ENCODE data around the gene ANKRD9.
"Not testable (repeated sequence)": the region's sequence is repeated elsewhere in the genome, so short reads cannot be mapped to it uniquely, and the experiment has no call there.

The ANKRD9 gene

DNA sequence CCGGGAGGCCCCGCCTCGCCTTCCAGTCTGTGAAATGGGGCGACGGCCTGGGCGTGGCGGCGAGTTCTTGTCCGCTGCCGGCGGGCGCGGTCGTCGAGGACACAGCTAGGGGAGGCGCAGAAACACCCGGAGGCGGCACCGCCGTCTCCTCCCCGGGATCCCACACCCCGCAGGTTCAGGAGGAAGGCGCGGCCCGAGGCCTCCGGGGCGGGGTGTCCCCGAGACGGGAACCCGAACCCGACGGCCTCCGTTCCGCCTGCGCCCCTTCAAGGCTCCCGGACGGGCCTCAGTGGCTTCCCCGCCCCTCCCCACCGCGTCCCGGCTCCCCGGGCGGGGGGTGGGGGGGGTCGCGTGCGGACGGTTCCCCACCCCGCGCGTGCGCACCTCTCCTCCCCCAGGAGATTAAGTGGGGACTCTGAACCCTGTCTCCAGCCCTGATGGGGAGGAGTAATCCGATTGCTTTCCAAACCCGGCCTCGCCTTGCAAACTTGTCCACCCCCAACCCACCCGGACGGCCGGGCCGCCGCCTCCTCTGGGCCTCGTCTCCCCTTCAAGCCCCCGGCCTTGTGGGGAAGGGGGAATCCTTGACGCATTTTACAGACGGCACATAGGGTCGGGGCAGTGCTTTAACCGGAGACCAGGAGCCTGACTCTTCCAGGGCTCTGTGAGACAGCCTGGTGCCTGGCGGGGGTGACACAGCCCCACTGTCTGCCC lies 35.3 kb upstream of the ANKRD9 start:
- H3K36me3 ChIP-seq (ENCODE audit: insufficient read depth, low read length) = no peaks in the 10 kb centered on the region
- no peaks in the 10 kb centered on the region for H3K9me3 ChIP-seq (ENCODE audit: insufficient read depth, low read depth, low read length)
- 0 out of 2 replicates have a peak overlapping the region, but pooled peaks have one; percentile 4 for H3K9ac ChIP-seq (ENCODE audit: low read depth, low read length)
- peaks cover 22% of the 10 kb centered on the region for H3K27me3 ChIP-seq (ENCODE audit: insufficient read depth, low read length)
- WGBS = 7% methylated on average over 48 of the region's 66 CpGs
- peaks cover 10% of the 10 kb centered on the region for H3K4me1 ChIP-seq (ENCODE audit: insufficient read depth, low read length)
- peak overlapping the region; percentile 29 for H3K4me3 ChIP-seq (ENCODE audit: low read length)
- H3K27ac ChIP-seq (ENCODE audit: low read depth, low read length) = peak overlapping the region; percentile 87; the same call in 1 of the 2 replicates

DNA sequence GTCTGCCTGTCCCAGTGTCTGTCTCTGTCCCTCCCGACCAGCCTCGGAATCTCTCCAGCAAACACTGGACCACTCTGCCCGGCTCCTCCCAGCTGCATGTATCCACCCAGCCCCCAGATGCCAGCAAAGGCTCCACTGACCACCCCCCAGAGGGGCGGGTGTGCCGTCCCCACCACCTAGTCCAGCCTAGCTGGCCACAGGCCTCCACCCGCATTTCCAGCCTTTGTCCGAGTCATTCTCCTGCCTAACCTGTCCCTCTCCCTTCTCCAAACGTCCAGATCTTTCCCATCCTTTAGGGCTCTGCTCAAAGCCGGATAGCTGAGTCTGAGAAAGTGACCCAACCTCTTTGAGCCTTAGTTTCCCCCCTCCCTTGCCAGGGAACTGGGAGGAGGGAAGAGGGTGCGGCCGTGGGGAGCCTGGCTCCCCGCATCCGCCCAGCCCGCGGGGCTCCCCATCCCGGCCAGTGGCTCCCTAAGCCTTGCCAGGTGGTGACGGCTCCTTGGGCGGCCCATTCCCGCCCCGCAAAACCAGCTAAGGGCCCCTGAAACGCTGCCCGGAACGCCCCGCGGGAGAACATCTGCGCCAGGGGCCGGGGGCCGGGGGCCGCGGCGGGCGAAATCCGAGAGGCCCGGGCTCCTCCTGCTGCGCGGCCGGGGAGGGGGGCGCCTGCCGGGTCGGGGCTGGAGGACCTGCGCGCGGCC lies 34.6 kb upstream of the ANKRD9 start:
- H3K4me1 ChIP-seq (ENCODE audit: insufficient read depth, low read length) = peaks cover 11% of the 10 kb centered on the region
- no peak overlapping the region for H3K27ac ChIP-seq (ENCODE audit: low read depth, low read length)
- H3K9ac ChIP-seq (ENCODE audit: low read depth, low read length) = no peak overlapping the region; the same call in 1 of the 2 replicates
- H3K36me3 ChIP-seq (ENCODE audit: insufficient read depth, low read length) = no peaks in the 10 kb centered on the region
- 11% methylated on average over 43 of the region's 43 CpGs for WGBS
- no peaks in the 10 kb centered on the region for H3K9me3 ChIP-seq (ENCODE audit: insufficient read depth, low read depth, low read length)
- H3K27me3 ChIP-seq (ENCODE audit: insufficient read depth, low read length) = peaks cover 22% of the 10 kb centered on the region
- H3K4me3 ChIP-seq (ENCODE audit: low read length) = peak overlapping the region; percentile 29

DNA sequence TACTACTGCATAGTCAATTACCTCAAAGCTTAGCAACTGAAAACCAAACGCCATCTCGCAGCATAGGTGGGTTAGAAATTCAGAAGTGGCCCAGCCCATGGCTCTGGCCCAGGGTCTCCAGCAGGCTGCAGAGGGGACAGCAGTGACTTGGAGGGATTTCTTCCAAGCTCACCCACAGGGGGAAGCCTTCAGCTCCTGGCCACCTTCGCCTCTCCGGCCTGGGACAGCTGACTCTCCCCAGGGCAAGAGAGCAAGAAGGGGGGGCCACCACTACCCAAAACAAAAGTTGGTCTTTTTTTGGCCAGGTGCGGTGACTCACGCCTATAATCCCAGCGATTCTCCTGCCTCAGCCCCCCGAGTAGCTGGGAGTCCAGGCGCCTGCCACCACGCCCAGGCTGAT lies 32.2 kb upstream of the ANKRD9 start:
- WGBS = 79% methylated on average over 10 of the region's 10 CpGs

DNA sequence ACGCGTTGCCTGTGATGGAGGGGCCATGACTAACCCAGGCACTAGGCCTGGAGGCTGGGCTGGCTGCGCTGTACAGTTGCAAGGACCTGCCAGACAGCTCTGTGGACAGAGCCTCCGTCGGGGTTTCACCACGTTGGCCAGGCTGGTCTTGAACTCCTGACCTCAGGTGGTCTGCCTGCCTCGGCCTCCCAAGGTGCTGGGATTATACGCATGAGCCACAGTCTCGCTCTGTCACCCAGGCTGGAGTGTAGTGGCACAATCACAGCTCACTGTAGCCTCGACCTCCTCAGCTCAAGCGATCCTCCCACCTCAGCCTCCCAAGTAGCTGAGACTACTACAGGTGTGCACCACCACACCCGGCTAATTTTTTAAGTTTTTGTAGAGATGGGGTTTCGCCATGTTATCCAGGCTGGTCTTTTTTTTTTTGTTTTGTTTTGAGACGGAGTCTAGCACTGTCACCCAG lies 31.5 kb upstream of the ANKRD9 start:
- WGBS = 96% methylated on average over 13 of the region's 14 CpGs
- H3K9me3 ChIP-seq (ENCODE audit: insufficient read depth, low read depth, low read length); H3K4me3 ChIP-seq (ENCODE audit: low read length); H3K36me3 ChIP-seq (ENCODE audit: insufficient read depth, low read length); H3K27ac ChIP-seq (ENCODE audit: low read depth, low read length); H3K9ac ChIP-seq (ENCODE audit: low read depth, low read length): not testable (repeated sequence)
- Histone ChIP-seq H3K27me3 (ENCODE audit: insufficient read depth, low read length) (peaks cover 22% of the 10 kb centered on the region), H3K4me1 (ENCODE audit: insufficient read depth, low read length) (peaks cover 11% of the 10 kb centered on the region)

More for the DNA sequence above, 32.2 kb upstream of the ANKRD9 start:
- no peak overlapping the region for H3K4me3 ChIP-seq (ENCODE audit: low read length)
- no peak overlapping the region for H3K27ac ChIP-seq (ENCODE audit: low read depth, low read length)
- H3K36me3 ChIP-seq (ENCODE audit: insufficient read depth, low read length) = no peaks in the 10 kb centered on the region
- H3K9ac ChIP-seq (ENCODE audit: low read depth, low read length) = no peak overlapping the region
- H3K4me1 ChIP-seq (ENCODE audit: insufficient read depth, low read length) = peaks cover 11% of the 10 kb centered on the region
- no peaks in the 10 kb centered on the region for H3K9me3 ChIP-seq (ENCODE audit: insufficient read depth, low read depth, low read length)
- H3K27me3 ChIP-seq (ENCODE audit: insufficient read depth, low read length) = peaks cover 22% of the 10 kb centered on the region

DNA sequence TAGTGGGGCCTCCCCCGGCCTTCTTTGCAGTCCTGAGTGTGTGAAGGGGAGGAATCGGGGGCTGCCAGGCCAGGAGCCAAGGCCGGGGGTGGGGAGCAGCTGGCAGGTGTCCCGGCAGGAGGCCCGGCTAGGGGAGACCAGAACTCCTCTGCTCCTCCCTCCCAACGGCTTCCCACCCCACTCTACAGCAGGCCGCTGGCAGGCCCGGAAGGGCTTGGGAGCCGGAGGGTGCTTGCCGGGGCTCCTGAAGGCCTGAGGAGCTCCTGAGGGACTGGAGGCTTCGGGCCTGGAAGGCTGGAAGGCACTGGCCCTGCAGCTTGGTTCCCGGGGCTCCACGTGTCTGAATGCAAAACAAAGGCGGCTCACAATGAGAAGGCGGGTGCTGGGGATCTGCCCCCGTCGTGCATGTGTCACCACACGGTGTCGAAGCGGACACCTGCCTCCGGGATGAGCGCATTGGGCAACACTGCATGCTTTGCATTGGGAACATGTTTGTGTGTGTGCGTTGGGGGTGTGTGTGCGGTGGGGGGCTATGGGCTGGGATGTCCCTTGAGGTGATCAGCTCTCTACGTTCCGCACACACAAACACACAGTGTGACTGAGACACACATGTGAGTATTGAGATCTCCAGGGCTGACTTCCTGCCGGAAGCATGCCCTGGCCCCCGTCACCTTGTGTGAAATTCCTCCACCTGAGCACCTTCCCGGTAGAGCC lies 30.9 kb upstream of the ANKRD9 start:
- Histone ChIP-seq H3K27me3 (ENCODE audit: insufficient read depth, low read length) (peaks cover 16% of the 10 kb centered on the region), H3K4me3 (ENCODE audit: low read length) (no peak overlapping the region), H3K27ac (ENCODE audit: low read depth, low read length) (no peak overlapping the region; the same call in 1 of the 2 replicates), H3K9me3 (ENCODE audit: insufficient read depth, low read depth, low read length) (no peaks in the 10 kb centered on the region), H3K4me1 (ENCODE audit: insufficient read depth, low read length) (peaks cover 11% of the 10 kb centered on the region), H3K36me3 (ENCODE audit: insufficient read depth, low read length) (no peaks in the 10 kb centered on the region), H3K9ac (ENCODE audit: low read depth, low read length) (no peak overlapping the region)
- whole genome bisulfite sequencing = 73% methylated on average over 29 of the region's 29 CpGs

DNA sequence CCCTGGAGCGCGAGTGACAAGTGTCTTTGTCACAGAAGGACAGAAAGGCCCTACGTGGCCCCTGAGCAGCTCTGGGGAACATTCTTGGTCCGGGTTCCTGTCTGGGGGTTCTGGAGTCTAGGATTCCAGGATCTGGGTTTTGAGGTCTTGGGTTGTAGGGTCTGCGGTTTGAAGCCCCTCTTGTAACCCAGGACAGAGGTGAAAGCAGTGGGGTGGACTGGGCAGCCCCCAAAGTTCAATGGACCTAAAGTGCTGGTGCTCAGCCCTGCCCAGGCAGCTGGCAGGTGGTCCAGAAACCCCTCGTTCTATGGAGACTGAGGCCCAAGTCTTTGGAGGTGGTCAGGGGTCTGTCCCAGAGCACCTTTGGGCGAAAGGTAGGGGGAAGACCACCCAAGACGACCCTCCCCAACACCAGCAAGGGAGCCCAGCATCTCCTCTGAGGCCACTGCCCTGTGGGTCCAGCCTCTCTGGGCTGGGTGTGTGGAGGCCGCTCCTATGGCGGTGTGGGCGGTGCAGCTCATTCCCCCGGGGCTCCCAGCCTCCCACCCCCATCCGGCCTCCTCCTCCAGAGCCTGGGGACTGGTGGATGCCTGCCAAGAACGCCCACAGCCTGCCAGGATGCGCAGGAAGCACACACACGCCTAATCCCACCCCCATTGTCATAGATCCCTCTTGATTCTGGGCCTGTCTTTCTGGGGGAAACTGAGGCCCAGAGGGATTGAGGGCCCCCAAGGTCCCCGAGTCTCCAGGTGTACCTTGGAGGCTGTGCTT lies 30.2 kb upstream of the ANKRD9 start:
- Histone ChIP-seq H3K4me3 (ENCODE audit: low read length) (no peak overlapping the region), H3K4me1 (ENCODE audit: insufficient read depth, low read length) (peaks cover 11% of the 10 kb centered on the region), H3K9me3 (ENCODE audit: insufficient read depth, low read depth, low read length) (no peaks in the 10 kb centered on the region), H3K36me3 (ENCODE audit: insufficient read depth, low read length) (no peaks in the 10 kb centered on the region), H3K27ac (ENCODE audit: low read depth, low read length) (no peak overlapping the region), H3K27me3 (ENCODE audit: insufficient read depth, low read length) (peaks cover 9% of the 10 kb centered on the region), H3K9ac (ENCODE audit: low read depth, low read length) (no peak overlapping the region)
- WGBS = 79% methylated on average over 17 of the region's 17 CpGs

DNA sequence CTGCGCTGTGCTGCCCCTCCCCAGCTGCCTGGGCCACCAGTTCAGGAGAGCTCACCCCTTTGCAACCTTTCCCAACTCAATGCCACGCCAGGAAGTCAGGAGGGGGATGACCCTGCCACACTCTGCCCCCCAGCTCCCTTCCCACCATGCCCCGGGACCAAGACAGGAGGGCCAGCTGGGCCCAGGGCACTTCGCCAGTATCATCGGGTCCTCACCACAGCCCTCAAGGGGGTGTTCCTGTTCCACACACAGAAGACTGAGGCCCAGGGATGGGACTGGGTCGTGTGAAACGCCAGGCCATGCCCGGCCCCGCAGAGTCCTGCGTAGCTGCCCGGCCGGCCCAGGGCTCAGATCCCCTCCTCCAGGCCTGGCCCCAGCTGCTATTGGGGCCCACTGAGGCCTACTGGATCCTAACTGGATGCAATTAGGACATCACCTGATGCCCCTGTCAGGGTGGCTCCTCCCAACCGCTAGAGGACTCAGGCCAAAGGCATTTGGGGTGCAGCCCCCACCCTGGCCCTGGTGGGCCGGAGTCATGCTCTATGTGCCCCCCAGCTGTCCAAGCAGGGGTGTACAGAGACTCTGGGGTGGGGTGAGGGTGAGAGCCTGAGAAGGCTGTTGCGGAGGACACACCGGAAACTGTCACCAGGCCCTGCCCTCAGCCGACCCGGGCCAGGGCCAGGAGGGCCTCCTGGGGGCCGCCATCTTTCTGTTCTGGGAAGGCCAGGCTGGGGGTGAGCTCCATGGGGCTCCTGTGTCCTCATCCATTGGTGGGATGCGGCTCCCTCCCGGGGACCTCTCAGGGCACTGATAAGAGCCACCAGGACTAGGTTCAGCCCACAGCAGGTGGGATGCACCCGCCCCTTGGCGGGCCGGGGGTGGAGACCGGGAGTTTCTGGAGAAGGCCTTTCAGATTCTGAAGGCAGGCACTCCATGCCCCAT lies 29.3 kb upstream of the ANKRD9 start:
- no peak overlapping the region for H3K9ac ChIP-seq (ENCODE audit: low read depth, low read length)
- no peak overlapping the region for H3K4me3 ChIP-seq (ENCODE audit: low read length)
- 89% methylated on average over 25 of the region's 25 CpGs for WGBS
- H3K36me3 ChIP-seq (ENCODE audit: insufficient read depth, low read length) = no peaks in the 10 kb centered on the region
- no peaks in the 10 kb centered on the region for H3K9me3 ChIP-seq (ENCODE audit: insufficient read depth, low read depth, low read length)
- H3K27me3 ChIP-seq (ENCODE audit: insufficient read depth, low read length) = peaks cover under 1% of the 10 kb centered on the region
- H3K27ac ChIP-seq (ENCODE audit: low read depth, low read length) = no peak overlapping the region
- peaks cover 7% of the 10 kb centered on the region for H3K4me1 ChIP-seq (ENCODE audit: insufficient read depth, low read length)

GRCh38 chr14:102537981-102538601 lies 28.5 kb upstream of the ANKRD9 start:
- Histone ChIP-seq H3K4me1 (ENCODE audit: insufficient read depth, low read length) (peaks cover 6% of the 10 kb centered on the region; the same call in 1 of the 2 replicates), H3K27ac (ENCODE audit: low read depth, low read length) (no peak overlapping the region), H3K27me3 (ENCODE audit: insufficient read depth, low read length) (no peaks in the 10 kb centered on the region), H3K36me3 (ENCODE audit: insufficient read depth, low read length) (no peaks in the 10 kb centered on the region), H3K9ac (ENCODE audit: low read depth, low read length) (no peak overlapping the region), H3K9me3 (ENCODE audit: insufficient read depth, low read depth, low read length) (no peaks in the 10 kb centered on the region), H3K4me3 (ENCODE audit: low read length) (no peak overlapping the region)
- 89% methylated on average over 15 of the region's 15 CpGs for WGBS

- Histone ChIP-seq H3K4me1 (ENCODE audit: insufficient read depth, low read length) (0 out of 2 replicates have a peak, but pooled peaks cover 5% of the 10 kb centered on the region), H3K27ac (ENCODE audit: low read depth, low read length) (no peak overlapping the region), H3K9ac (ENCODE audit: low read depth, low read length) (no peak overlapping the region), H3K9me3 (ENCODE audit: insufficient read depth, low read depth, low read length) (no peaks in the 10 kb centered on the region), H3K36me3 (ENCODE audit: insufficient read depth, low read length) (no peaks in the 10 kb centered on the region), H3K27me3 (ENCODE audit: insufficient read depth, low read length) (no peaks in the 10 kb centered on the region), H3K4me3 (ENCODE audit: low read length) (no peak overlapping the region)
- 86% methylated on average over 3 of the region's 3 CpGs for WGBS
These were observed 22.7 kb upstream of the ANKRD9 start for GRCh38 chr14:102532204-102532658.

Measured in HUES64 (cell line).